Subcutaneous abdominal adipose tissue (tissue), 5 donors: ENCODE measurements around the gene HMCN1.

ENCODE experiments used
- H3K27ac ChIP-seq: one replicate; pipeline ENCODE4 v1.7.0; 2013; ENCODE audit warnings: low read depth, mild to moderate bottlenecking, inconsistent platforms, low read length, moderate library complexity
- H3K27me3 ChIP-seq, 5 donors: one replicate each; pipeline ENCODE4 v1.7.0; 2013; ENCODE audit warnings: low read length in 5 of 5, inconsistent platforms in 1 of 5; ENCODE audit not compliant: control insufficient read depth in 5 of 5, insufficient read depth in 4 of 5
- H3K36me3 ChIP-seq, 5 donors: one replicate each; pipeline ENCODE4 v1.7.0; 2013; ENCODE audit warnings: low read length in 5 of 5; ENCODE audit not compliant: control insufficient read depth in 5 of 5, insufficient read depth in 5 of 5
- H3K4me1 ChIP-seq, 5 donors: one replicate each; pipeline ENCODE4 v1.7.0; 2013; ENCODE audit warnings: low read length in 5 of 5, mild to moderate bottlenecking in 3 of 5, moderate library complexity in 1 of 5; ENCODE audit not compliant: control insufficient read depth in 5 of 5, insufficient read depth in 5 of 5
- H3K4me3 ChIP-seq, 5 donors: one replicate each; pipeline ENCODE4 v1.7.0; 2013; ENCODE audit warnings: low read length in 5 of 5, low read depth in 1 of 5
- H3K9ac ChIP-seq, 5 donors: one replicate each; pipeline ENCODE4 v1.7.0; 2013; ENCODE audit warnings: low read length in 5 of 5, mild to moderate bottlenecking in 4 of 5, moderate library complexity in 3 of 5
- H3K9me3 ChIP-seq, 5 donors: one replicate each; pipeline ENCODE4 v1.7.0; 2013; ENCODE audit warnings: low read length in 5 of 5; ENCODE audit not compliant: control insufficient read depth in 5 of 5
- donor health status: healthy.
- donor health status: healthy.
- donor health status: healthy.
- donor health status: healthy.
- donor health status: healthy.

The HMCN1 gene

DNA sequence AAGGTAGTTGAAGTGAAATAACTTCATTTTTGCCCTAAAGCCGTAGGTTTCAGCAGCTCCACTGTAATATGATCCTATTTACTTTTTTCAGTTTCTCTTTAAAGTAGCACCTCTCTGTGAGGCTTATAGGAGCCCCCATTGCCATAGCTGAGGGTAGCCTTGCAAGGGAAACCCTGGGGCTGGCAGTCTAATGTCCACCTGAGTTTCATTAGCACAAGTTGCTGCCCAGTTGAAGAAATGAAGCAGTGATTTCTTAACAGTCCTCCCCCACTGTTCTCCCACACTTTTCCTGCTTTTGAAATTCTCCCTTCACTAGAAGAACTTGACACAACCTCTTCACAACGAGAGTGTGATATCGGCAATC lies 1.5 kb downstream of the HMCN1 start:
- Histone ChIP-seq H3K27ac (peak overlapping the region; percentile 74), H3K9ac (peak overlapping the region in 4 of 5 donors; percentile 11 to 78 (median 65))

DNA sequence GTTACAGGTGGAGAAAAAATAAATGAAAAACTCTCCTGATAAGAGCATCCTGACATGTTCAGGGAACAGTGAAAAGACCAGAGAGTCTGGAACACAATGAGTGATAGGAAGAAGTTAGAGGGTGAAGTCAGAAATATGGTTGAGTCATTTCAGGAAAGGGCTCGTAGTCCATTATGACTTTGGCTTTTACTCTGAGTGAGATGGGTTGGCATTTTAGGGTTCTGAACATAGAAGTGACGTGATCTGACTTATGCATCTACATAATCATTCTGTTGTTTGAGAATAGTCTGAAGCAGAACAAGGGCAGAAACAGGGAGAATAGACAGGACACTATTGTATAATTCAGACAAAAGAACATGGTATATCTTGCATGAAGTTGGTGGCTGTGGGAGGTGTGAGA lies 5.8 kb downstream of the HMCN1 start:
- Histone ChIP-seq H3K9me3 (peaks cover 0 to 6% (median 0%) of the 10 kb centered on the region in 5 donors), H3K36me3 (no peaks in the 10 kb centered on the region), H3K27ac (no peak overlapping the region), H3K4me1 (peaks cover 0 to 3% (median 0%) of the 10 kb centered on the region in 5 donors), H3K9ac (no peak overlapping the region), H3K27me3 (peaks cover 0 to 9% (median 4%) of the 10 kb centered on the region in 5 donors), H3K4me3 (no peak overlapping the region)

More for the DNA sequence above, 1.5 kb downstream of the HMCN1 start:
- peaks cover 0 to 6% (median under 1%) of the 10 kb centered on the region in 5 donors for H3K9me3 ChIP-seq
- peaks cover 0 to 9% (median 4%) of the 10 kb centered on the region in 5 donors for H3K27me3 ChIP-seq
- peaks cover 0 to 19% (median 13%) of the 10 kb centered on the region in 5 donors for H3K4me1 ChIP-seq
- H3K4me3 ChIP-seq = peak overlapping the region; percentile 66 to 83 (median 74)
- no peaks in the 10 kb centered on the region for H3K36me3 ChIP-seq

DNA sequence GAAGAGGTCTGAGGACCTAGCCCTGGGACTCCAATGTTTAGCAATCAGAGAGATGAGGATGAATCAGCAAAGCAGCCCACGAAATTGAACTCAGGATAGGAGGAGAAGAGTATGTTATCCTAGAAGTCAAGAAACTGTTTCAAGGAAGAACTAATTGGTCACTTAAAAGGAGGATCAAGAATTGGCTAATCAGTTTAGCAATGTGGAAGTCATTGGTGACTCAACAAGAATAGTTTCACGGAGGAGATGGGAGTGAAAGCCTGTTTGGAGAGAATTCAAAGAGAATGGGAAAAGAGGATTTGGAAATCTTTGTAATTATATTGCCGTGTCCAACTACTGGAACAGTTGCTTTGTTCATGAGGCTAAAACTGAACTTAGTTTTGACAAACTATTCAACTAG lies 7.4 kb downstream of the HMCN1 start:
- H3K9ac ChIP-seq = no peak overlapping the region
- peaks cover 0 to 6% (median 0%) of the 10 kb centered on the region in 5 donors for H3K9me3 ChIP-seq
- no peaks in the 10 kb centered on the region for H3K4me1 ChIP-seq
- H3K4me3 ChIP-seq = no peak overlapping the region
- peaks cover 0 to 4% (median 0%) of the 10 kb centered on the region in 5 donors for H3K27me3 ChIP-seq
- no peak overlapping the region for H3K27ac ChIP-seq
- no peaks in the 10 kb centered on the region for H3K36me3 ChIP-seq

DNA sequence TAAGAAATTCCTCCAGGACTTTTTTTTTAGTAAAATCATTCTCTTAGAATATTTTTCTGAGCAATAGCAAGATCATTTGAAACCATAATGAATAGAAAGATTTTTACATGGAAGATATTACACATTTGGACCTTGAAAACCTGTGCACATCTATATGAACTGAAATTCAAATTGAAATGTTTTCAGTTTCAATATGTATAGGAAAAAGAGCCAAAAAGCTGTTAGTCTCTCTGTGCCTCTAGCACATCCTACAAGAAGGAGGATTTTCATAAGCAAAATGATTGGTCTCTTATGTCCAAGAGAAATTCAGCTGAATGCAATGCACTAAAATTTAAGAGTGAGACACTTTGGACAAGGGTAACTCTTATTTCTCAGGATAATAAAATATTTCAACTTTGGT lies 8.2 kb downstream of the HMCN1 start:
- H3K27ac ChIP-seq = no peak overlapping the region
- peaks cover 0 to 4% (median 0%) of the 10 kb centered on the region in 5 donors for H3K27me3 ChIP-seq
- no peak overlapping the region for H3K9ac ChIP-seq
- peaks cover 0 to 6% (median 0%) of the 10 kb centered on the region in 5 donors for H3K9me3 ChIP-seq
- no peaks in the 10 kb centered on the region for H3K4me1 ChIP-seq
- no peak overlapping the region for H3K4me3 ChIP-seq
- no peaks in the 10 kb centered on the region for H3K36me3 ChIP-seq

DNA sequence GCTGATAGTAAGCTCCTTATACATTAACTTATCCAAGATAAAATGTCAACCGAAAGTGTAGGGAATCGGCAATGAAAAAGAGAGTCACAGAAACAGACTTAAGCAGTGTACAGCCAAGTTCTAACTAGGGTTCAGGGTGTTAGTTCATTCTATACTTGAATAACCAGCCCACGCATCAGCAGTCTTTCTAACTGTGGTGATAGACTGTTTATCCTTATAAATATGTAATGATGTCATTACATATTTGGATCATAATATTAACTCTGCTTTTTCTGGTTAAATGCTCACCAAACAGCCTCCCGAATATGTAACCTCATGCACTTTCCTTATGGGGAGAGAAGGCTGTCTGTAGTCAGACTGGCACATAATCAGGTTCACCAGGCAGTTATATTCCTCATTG lies 11.0 kb downstream of the HMCN1 start:
- no peak overlapping the region for H3K9ac ChIP-seq
- no peaks in the 10 kb centered on the region for H3K36me3 ChIP-seq
- peaks cover 0 to 2% (median 0%) of the 10 kb centered on the region in 5 donors for H3K4me1 ChIP-seq
- peaks cover 0 to 6% (median 0%) of the 10 kb centered on the region in 5 donors for H3K9me3 ChIP-seq
- no peak overlapping the region for H3K4me3 ChIP-seq
- no peaks in the 10 kb centered on the region for H3K27me3 ChIP-seq
- H3K27ac ChIP-seq = no peak overlapping the region

DNA sequence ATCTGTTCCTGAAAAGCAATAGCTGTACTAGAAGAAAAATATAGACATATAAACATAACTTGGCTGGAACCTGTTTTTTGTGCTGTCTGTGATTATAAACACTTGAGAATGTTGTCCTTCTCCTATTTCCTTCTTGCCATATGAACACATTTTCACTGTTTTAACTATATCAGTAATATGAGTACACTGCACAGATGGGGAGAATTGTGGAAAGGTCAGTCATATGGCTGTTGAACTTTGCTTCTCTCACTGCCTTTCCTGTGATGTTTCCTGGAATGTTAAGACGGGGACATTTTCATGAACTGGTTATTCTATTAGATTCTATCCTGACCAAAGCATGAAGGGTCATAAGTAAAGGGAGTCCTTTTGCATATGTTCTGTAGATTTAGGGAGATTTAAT lies 24.9 kb downstream of the HMCN1 start:
- Histone ChIP-seq H3K4me3 (no peak overlapping the region), H3K27me3 (no peaks in the 10 kb centered on the region), H3K27ac (no peak overlapping the region), H3K9ac (no peak overlapping the region), H3K9me3 (no peaks in the 10 kb centered on the region), H3K4me1 (peaks cover 0 to 5% (median 0%) of the 10 kb centered on the region in 5 donors), H3K36me3 (no peaks in the 10 kb centered on the region)

DNA sequence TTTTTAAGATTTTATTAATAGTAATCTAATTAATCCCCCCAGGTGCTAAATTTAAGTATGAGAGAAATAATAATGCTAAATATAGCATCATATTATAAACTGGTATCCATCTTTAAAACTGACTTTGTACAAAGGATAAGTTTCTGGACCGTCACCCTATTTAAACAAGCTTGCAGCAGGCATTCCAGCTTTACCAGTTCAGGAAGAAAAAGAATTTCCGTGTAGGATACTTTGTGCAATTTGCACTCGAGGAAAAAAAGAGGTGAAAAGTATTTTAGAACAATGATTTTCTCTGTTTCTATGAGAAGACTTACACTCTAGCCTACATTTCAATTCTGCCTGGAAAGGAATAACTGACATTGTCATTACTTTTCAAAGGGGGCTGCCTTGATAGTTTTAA lies 27.6 kb downstream of the HMCN1 start:
- no peak overlapping the region for H3K27ac ChIP-seq
- H3K4me3 ChIP-seq = no peak overlapping the region
- H3K9ac ChIP-seq = no peak overlapping the region
- H3K36me3 ChIP-seq = no peaks in the 10 kb centered on the region
- no peaks in the 10 kb centered on the region for H3K27me3 ChIP-seq
- H3K4me1 ChIP-seq = peaks cover 0 to 5% (median 0%) of the 10 kb centered on the region in 5 donors
- no peaks in the 10 kb centered on the region for H3K9me3 ChIP-seq

DNA sequence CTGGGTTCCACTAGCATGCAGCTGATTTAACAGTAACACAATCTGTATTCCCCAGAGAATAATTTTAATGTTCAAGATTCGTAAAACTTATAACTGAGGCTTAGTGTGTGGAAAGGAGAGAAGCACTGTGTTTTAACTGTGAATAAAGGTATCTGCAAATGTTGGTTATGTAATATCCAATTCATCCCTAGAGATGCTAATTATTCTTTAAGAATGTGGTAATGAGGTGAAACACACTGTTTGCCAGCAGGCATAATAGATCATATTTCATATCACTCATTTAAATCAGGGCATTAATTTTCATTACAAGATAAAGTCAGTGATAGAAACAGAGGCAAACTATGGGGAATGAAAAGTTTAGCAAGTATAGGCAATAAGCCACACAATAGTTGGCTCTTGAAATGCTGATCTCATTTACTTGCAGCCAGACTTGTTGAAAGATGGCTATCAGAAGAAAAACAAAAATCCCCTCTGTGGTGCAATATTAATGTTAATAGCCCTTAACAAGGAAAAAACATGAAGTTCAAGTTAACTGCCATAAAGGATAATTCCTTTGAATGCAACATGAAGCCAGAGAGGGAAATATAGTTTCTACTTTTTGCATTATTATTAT lies 33.4 kb downstream of the HMCN1 start:
- no peak overlapping the region for H3K9ac ChIP-seq
- H3K27me3 ChIP-seq = no peaks in the 10 kb centered on the region
- H3K27ac ChIP-seq = no peak overlapping the region
- H3K36me3 ChIP-seq = no peaks in the 10 kb centered on the region
- H3K4me3 ChIP-seq = no peak overlapping the region
- peaks cover 0 to 4% (median 0%) of the 10 kb centered on the region in 5 donors for H3K4me1 ChIP-seq
- peaks cover 0 to 4% (median 0%) of the 10 kb centered on the region in 5 donors for H3K9me3 ChIP-seq

DNA sequence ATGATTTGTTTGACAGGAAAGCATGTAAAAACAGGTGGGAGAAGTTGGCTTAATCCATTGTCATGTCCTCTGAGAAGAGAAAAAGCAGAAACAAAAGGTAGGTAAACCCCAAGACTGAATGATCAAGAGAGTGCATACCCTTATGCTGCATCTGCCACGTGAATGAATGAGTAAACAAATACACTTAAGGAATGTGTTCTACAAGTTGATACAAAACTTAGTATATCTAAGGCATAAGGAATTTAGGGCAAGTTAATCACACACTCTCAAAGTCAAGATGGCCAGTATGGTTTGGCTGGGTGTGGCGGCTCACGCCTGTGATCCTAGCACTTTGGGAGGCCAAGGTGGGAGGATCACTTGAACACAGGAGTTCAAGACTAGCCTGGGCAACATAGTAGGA lies 34.2 kb downstream of the HMCN1 start:
- Histone ChIP-seq H3K27me3 (no peaks in the 10 kb centered on the region), H3K9ac (no peak overlapping the region), H3K9me3 (peaks cover 0 to 4% (median 0%) of the 10 kb centered on the region in 5 donors), H3K4me1 (peaks cover 0 to 4% (median 0%) of the 10 kb centered on the region in 5 donors), H3K4me3 (no peak overlapping the region), H3K27ac (no peak overlapping the region), H3K36me3 (no peaks in the 10 kb centered on the region)

DNA sequence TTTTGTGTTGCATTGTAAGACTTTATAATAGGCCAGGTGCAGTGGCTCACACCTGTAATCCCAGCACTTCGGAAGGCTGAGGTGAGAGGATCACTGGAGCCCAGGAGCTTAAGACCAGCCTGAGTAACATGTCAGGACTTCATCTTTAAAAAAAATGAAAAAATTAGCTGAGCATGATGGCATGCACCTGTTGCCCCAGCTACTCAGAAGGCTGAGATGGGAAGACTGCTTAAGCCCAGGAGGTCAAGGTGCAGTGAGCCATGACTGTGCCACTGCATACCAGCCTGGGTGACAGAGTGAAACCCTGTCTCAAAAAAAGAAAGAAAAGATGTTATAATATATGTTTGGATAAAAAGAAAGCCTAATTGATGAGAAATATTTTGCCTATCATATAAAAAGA lies 34.9 kb downstream of the HMCN1 start:
- Histone ChIP-seq H3K4me3 (no peak overlapping the region), H3K9ac (no peak overlapping the region), H3K27ac (no peak overlapping the region), H3K27me3 (no peaks in the 10 kb centered on the region), H3K36me3 (no peaks in the 10 kb centered on the region), H3K4me1 (peaks cover 0 to 4% (median 0%) of the 10 kb centered on the region in 5 donors), H3K9me3 (peaks cover 0 to 4% (median 0%) of the 10 kb centered on the region in 5 donors)
